A549 treated with CpdA at 1 μM for 4 hours (cell line): Measurements from ENCODE around the gene EDARADD. TPM values are rescaled to one million over a fixed set of nuclear protein-coding genes. Genes with fewer than 3 reads are reported as not detected.

Experiments
- total RNA-seq: library from RNA; stranded (reverse); fragments of 200-300 nt; extraction: Qiagen RNA extraction; gene quantifications from 5 replicates; pipeline ENCODE4 v1.2.3, GENCODE V29; 2022; ENCODE audit warnings: low read depth

EDARADD gene
- total RNA-seq, result 2.7 to 3.6 TPM (median 2.9 TPM) in 5 replicates

GRCh38 chr1:236393681-236394481, at the start of gene EDARADD:
Gene EDARADD (plus strand): TSS chr1:236394286. CDS start chr1:236394445, 159 bp downstream.

GRCh38 chr1:236523704-236524141, 129.6 kb downstream of the EDARADD start, which contains the start of gene LGALS8:
Gene LGALS8 (plus strand): TSS chr1:236523982. CDS start chr1:236526071, 2,089 bp downstream.

Other genes with a start within 250 kb of the EDARADD start
- 3.2 to 4.1 TPM (median 3.4 TPM) in 5 replicates for gene ERO1B, start 112.3 kb upstream of the EDARADD start, total RNA-seq
- 33.0 to 48.8 TPM (median 35.5 TPM) in 5 replicates for gene LGALS8, start 129.7 kb downstream of the EDARADD start, total RNA-seq
- gene HEATR1, start 210.2 kb downstream of the EDARADD start, total RNA-seq, result 23.5 to 29.5 TPM (median 27.3 TPM) in 5 replicates